GM18873 (cell line): ENCODE measurements around the gene F2RL3.

Source experiments
- ATAC-seq: cut with Tn5 transposase; IDR thresholded peaks from one replicate; pipeline ENCODE4 v1.9.1; 2021; ENCODE audit warnings: mild to moderate bottlenecking, moderate library complexity, moderate number of reproducible peaks; ENCODE audit not compliant: unreplicated experiment, low FRiP score

The F2RL3 gene

DNA sequence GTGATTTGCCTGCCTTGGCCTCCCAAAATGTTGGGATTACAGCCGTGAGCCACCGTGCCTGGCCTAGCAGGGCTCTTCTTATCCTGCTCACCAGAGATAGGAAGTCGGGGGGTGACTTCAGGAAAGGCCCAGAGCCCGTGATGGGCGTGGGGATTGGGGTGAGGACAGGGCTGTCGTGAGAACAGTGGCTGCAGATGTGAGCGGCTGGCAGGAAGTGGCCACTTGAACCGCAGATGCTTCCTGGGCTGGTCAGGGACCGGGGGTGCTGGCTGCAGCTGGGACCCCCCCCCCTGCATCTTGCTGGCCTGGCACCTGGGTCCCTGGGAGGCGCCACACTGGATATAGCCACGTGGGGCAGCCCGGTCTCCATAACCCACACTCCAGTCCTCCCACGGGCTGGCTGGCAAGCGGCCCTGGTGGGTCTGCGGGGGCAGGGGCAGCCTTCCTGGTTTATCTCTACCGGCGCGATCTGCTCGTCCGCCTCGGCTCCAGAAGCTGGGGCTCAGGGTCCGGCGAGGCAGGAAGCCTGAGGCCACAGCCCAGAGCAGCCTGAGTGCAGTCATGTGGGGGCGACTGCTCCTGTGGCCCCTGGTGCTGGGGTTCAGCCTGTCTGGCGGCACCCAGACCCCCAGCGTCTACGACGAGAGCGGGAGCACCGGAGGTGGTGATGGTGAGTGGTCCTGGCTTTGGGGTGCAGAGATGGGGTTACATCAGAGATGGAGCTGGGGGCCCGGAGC is at the start of gene F2RL3:
TSS of gene F2RL3 (plus strand) at position 371 of the 737 bp plus-strand sequence. CDS start at position 562, 191 bp downstream.
- ATAC-seq = no peak

DNA sequence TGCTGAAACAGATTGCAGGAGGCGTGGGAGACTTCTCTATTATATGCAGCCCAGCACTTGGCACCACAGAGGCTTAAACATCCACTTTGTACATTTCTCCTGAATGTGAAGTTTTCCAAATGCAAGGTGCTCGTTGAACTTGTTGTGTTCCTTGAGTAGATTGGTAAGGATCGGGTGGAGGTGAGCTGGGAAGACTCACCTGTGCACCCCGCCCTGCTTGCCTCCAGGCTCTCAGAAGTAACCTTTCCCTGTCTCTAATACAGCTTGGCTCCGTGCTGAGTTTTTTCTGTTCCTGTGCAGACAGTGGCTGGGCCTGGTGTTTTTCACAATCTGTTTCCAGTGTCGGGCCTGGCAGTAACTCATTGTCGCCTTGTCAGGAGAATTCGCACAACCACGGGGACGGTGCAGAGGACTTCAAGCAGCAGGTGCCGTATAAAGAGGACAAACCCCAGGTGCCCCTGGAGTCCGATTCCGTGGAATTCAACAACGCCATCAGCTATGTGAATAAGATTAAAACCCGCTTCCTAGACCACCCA is 47.3 kb upstream of the F2RL3 start:
- ATAC-seq = no peak

DNA sequence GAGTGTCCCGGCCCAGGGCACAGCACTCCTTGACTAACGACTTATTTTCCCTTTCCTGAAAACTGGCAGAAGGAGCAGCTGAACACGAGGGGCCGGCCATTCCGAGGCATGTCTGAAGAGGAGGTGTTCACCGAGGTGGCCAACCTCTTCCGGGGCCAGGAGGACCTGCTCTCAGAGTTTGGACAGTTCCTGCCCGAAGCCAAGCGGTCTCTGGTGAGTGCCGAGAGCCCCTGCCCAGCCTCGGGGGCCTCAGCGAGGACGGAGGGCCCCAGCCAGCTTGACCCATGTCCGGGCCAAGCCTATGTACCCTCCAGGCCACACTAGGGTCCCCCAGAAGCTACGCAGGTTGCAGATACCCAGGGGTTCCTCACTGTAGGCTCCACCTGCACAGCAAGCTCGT is 41.9 kb upstream of the F2RL3 start:
- ATAC-seq = no peak

DNA sequence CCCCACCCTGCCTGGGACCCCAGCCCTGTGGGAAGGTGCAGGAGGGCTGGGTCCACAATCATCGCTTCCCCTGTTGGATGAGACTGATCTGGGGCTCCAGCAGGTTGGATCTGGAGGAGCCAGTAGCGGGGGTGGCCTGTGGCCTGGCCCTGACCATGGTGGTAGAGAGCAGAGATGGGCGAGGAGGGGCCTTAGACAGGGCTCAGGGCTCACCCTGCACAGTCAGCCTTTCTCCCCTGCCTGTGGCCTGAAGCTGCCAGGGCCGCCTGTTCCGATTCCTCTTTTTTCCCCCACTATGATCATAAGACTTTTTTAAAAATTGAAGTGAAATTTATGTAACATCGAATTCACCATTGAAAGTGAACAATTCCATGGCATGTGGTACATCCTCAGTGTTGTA is 41.4 kb upstream of the F2RL3 start:
- no peak for ATAC-seq

DNA sequence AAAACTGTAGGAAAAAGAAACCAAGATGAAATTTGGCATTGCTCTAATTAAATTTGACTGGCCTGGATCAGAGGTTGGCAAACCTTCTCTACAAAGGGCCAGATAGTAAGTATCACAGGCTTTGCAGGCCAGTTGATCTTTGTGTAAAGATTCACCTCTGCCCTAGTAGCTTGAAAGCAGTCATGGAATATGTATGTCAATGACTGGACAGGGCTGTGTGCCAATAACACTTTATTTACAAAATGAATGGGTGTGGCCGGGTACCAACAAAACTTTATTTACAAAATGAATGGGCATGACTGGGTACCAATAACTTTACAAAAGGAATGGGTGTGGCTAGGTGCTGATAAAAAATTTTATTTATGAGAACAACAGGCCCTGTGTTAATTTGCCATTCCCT is 39.6 kb upstream of the F2RL3 start:
- ATAC-seq = no peak

DNA sequence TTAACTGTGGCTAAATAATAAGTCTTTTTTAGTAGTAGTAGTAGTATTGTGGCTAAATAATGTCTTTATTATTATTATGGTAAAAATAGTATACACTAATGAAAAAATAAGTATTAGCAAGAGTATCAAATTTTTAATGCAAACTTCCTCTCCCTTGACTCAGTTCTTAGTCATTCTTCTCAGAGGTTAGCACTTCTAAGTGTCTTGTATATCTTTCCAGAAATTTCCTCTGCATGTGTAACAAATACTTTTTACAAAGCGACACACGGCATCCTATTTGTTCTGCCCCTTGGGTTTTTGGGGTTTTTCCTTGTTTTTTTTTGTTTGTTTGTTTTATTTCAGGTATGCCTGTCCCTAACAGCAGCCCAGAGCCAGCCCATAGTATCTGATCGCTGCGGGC is 38.7 kb upstream of the F2RL3 start:
- ATAC-seq = no peak

DNA sequence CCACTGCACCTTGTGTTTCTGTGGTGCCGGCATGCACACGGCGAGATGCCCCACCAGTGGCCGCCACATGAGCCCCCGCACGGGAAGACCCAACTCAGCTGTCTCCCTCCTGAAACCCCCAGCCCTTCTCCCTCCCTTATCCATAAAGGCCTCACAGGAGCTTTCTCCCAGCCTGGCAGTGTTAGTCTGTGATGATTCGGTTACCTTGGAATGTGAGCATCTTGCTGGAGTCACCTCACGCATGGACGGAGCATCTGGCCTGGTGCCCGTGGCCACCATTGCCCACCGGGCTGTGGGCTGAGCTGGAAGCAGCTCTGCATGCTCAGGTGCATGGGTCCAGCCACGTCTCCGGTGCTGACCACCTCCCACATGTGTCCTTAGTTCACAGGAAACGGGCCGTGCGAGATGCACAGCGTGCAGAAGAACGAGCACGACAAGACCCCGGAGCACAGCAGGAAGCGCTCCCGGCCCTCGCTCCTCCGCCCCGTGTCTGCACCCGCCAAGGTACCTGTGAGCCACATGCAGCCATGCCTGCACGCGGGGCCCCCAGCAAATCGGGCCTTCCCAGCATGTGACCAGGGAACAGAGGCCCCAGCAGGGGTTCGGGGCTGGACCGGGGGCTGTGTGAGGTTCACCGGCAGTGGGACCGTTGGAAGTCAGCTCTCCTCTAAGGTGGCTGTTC is 37.6 kb upstream of the F2RL3 start:
- no peak for ATAC-seq

DNA sequence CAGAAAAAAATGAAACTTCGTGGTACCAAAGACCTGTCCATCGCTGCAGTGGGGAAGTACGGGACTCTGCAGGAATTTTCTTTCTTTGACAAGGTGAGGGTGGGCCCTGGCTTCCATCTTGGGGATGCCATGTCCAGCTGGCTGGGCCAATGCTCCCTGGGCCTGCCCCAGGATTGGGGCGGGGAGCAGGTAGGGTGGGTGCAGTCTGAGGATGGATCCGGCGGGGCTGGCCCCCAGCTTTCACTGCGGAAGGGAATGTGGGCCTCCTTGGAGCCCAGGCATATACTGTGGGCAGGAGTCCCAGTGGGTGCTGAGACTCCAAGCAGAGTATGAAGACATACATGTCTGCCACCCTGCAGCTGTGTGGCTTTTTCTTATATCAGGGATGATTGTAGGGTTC is 35.7 kb upstream of the F2RL3 start:
- ATAC-seq = no peak

DNA sequence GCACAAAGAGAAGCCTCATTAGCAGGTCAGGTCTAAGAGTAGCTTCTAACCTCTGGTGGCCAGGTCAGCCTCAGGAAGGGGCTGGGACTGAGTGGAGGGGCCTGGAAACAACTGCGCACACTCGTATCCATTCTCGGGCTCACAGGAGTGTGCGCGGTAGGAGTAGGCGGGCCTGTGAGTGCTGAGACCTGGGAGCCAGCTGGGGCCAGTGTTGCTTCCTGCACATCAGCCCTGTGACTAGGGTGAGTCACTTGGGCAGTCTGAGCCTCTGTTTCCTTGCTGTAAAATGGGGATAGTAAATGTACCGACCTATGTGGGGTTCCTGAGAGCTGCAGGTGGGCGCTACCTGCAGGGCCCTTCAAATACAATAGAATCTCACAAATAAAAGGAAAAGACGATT is 32.7 kb upstream of the F2RL3 start:
- no peak for ATAC-seq

DNA sequence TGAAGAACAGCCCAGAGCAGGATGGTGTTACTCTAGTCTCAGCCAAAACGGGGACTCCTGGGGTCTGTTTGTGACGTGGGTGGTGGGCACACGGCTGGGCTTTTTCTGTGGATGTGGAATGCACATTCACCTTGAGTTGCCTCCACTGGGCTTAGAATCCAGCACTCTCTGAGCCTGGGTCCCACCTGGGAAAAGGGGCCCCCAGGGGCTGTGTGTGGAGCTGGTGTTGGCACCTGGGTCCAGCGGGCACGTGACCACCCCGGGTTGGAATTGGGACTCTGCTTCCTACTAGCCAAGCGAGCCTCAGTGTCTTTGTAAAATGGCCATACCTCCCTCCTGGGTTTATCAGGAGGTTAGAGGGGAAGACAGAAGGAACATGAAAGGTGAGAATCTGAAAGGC is 29.2 kb upstream of the F2RL3 start:
- no peak for ATAC-seq

DNA sequence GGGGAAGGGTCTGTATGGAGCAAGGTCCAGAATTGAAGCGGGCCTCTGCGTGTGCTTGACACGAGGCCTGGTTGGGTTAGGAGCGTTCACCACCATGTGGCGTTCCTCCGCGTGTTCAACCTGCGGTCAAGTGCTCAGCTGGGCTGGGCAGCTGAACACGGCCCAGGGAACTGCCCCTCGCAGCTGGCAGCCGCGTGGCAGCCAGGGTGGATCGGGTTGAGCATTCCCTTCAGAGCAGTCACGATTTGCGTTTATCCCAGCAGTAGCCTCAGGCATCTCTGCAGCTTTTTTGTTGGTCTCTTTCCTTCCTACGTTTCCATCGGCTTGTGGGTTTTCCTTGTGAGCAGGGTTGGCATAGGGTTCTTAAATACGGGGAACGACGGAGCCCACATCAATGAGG is 28.7 kb upstream of the F2RL3 start:
- no peak for ATAC-seq

DNA sequence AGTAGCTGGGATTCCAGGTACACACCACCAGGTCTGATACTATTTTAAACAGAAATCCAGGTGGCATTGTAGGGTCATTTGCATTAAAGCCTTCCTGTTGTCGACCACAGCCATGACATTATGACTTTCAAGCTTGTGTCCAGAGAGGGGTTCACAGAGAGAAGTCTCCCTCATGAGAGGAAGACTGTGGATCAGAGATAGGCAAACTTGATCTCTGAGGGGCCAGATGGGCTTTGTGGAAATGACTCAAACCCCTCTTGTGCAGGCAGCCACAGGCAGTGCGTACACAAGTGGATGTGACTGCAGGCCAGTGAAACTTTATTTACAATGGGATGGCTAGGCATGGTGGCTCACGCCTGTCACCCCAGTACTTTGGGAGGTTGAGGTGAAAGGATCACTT is 27.8 kb upstream of the F2RL3 start:
- ATAC-seq = no peak

DNA sequence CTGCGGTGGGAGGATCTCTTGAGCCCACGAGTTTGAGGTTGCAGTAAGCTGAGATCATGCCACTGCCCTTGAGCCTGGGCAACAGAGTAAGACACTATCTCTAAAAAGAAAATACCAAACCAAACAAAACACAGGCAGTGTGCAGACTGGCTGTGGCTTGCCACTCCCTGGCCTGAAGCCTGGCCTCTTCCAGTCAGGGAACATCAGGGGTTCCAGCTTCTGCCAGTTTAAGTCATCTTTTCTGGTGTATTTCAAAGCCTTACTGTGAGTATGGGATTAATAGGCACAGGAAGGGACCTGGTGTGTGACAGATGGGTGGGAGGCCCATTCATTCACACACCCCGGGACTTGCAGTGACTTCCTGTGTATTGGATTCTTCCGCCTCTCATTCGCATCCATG is 27.0 kb upstream of the F2RL3 start:
- no peak for ATAC-seq

DNA sequence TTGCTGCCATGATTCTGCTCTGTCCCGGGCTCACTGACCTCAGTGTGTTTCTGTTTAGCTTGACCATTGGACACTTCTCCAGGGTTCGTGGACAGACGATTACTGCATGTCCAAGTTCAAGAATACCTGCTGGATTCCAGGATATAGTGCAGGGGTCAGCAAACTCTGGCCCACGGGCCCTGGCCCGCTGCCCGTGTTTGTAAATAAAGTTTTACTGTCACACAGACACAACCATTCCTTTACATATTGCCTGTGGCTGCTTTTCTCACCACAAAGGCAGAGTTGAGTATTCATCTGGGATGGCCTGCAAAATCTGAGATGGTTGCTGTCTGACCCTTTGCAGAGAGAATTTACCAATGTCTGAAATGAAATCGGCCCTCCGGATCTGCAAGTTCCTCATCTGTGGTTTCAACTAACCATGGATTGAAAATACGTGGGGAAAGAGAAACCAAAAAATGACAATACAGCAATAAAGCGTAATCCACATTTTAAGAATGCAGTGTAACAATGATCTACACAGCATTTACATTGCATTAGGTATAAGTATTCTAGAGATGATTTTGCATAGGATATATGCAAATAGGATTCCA is 25.9 kb upstream of the F2RL3 start:
- no peak for ATAC-seq

DNA sequence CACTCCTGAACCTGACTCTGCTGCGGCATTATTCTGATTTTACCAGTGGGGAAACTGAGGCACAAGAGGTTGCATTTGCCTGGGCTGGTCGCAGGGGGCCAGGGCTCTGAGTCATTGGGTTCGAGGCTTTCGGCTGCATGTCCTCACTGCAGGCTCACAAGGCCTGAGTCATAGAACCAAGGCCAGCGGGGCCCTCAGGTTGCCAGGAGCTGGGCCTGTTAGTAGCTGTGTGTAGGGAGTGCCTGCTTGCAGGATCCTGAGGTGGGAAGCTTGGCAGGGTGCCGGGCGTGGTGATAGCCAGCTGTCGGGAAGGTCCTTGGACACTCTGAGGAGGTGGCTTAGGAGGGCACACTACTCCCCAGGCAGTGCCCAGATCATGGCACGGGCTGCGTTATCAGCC is 21.6 kb upstream of the F2RL3 start:
- no peak for ATAC-seq

DNA sequence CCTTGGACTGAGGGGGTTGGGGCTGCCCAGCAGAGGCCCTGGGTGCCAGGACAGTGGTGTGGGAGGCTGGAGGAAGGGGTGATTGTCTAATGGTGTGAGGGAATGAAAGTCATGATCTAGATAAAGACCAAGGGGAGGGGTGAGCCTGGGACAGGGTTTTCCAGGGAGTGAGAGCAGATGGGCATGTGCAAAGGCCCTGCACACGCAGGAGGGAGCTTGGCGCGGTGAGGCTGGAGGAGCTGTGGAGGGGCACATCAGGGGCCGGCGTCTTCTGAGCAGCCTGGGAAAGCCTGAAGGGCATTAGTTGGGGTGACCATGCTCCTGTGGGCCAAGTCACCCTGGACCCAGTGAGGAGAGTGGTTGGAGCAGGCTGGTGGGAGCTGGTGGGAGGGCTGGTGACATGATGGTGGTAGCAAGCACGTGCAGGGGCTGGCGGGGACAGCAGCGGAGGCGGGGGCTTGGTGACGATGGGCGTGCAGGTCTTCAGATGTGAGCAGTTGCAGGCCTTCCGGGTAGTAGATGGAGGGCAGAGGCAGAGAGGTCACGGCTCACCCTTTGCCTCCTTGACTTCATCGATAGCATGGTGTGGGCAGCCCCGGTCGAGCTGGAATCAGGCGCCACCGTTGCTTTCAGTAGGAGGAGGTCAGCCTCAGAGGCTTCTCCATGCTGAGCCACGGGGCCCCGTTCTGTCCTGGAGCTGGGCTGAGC is 20.2 kb upstream of the F2RL3 start:
- ATAC-seq = no peak

DNA sequence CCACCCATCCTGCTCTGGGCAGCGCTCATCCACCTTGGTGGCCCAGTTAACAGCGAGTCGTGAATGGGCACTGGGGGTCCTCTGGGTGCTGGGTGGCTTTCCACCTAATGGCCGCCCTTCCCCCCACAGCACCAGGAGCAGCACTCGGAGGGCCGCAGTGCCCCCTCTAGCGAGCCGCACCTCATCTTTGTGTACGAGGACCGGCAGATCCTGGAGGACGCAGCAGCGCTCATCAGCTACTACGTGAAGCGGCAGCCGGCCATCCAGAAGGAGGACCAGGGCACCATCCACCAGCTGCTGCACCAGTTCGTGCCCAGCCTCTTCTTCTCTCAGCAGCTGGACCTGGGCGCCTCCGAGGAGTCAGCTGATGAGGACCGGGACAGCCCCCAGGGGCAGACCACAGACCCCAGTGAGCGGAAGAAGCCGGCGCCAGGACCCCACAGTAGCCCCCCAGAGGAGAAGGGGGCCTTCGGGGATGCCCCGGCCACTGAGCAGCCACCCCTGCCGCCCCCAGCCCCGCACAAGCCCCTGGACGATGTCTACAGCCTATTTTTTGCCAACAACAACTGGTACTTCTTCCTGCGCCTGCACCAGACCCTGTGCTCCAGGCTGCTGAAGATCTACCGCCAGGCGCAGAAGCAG is 19.3 kb upstream of the F2RL3 start:
- ATAC-seq = no peak

DNA sequence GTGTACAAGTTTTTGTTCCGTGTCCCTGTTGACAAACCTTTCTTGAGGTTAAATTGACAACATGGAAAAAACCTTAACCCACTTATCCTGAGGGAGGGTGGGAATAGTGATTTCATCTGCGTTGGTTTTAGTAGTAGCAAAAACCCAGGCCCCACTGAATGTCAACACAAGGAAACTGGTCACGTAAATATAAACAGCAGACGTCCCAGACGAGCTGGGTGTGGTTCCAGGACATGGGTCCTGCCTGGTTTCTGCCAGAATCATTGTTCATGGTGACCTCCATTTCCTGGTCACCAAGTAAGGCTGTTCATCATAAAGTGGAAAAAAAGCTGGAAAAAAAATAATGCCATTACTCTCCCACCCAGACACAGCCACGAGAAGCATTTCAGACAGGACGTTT is 16.9 kb upstream of the F2RL3 start:
- ATAC-seq = no peak

DNA sequence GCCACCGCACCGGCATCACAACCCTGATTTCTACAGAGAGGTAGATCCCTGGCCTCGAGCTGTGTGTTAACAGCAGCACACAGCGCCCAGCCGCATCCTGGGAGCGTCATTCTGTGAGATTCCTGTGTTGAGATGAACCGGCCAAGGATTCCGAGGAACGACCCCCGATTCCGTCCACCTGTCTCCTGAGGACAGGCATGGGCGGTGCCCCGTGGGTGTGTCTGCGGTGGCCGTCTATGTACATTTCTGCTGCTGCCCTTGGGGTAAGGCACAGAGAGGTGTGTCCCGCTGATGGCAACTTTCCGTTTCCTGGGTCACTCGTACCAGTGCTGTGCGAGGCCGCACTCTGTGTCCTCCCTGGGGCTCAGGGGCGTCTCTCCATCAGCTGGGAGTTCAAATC is 16.1 kb upstream of the F2RL3 start:
- no peak for ATAC-seq

DNA sequence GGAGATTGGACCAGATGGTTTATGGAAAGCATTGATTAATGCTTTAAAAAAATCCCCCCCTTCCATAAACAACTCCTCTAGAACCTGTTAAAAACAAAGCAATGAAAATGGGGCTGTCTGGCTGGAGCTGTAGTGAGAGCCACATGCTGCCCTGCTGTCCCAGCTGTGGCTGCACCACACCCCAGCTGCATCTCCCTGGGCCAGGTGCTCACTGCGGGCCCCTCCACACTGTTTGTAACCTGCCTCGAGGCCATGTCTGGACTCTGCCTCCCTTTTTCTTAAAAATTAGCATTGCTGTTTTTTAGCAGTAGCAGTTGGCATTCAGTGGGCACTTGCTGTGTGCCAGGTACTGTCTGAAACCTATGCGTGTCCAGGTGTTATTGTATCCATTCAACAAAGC is 15.2 kb upstream of the F2RL3 start:
- no peak for ATAC-seq
